Lower leg skin (tissue), 3 donors: Measurements from ENCODE around the gene STARD3.

Experiments
- CTCF ChIP-seq, 3 donors: fragments of 450-650 bp; IDR thresholded peaks; one replicate each; pipeline ENCODE4 v1.5.1; 2016; ENCODE audit warnings: antibody characterized with exemption in 3 of 3, mild to moderate bottlenecking in 3 of 3, moderate library complexity in 2 of 3
- POLR2A ChIP-seq, 2 donors: fragments of 450-650 bp; IDR thresholded peaks; one replicate each; pipeline ENCODE4 v1.6.1; 2016 to 2017; ENCODE audit warnings: antibody characterized with exemption in 2 of 2, mild to moderate bottlenecking in 1 of 2, moderate library complexity in 1 of 2

DNA sequence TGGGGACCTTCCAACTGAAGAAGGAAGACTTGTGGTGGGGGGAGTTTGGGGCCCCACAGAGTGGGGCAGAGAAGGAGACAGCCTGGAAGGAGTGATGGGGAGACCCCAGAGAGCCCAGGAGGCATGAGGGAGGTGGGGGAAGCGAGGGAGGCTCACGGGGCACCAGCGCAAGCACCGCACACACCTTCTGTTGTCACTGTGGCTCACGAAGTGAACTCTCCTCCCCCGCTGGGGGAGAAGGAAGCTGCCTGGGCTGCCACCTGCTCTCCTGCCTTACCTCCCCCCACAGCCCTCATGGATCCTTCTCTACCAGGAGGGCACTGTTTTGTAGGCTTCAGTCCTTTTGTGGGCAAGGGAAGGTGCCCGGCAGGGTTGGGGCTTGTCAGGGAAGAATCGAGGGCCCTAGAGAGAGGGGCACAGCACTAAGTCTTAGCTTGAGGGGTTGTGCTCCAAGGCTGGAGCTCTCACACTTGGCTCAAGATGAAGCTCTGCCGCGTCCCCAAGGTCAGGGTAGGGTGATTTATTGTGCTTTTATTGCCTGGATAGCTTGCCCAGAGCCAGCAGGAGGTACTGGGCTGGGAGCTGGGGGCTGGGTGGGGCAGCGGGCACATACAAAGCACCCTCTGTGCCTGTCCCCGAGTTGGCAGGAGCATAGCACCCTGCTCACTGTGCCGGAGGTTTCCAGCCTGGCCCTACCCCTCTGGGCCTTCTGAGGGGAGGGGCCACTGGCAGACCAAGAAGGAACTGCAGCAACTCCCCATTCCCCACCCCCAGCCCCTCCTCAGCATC is 4.6 kb upstream of the STARD3 start:
- no peak for TF ChIP-seq CTCF (IDR thresholded peaks at IDR 0.05)
- no peak for TF ChIP-seq POLR2A (IDR thresholded peaks at IDR 0.05)
